H1 (cell line): ENCODE results near the gene MOV10L1. TPM values are rescaled to one million over a fixed set of nuclear protein-coding genes. Genes with fewer than 3 reads are reported as not detected.

Experiments
- CTCF ChIA-PET: fragments of 300-600 bp; sonication (Branson Sonifier 250); formaldehyde crosslinking; loops from one replicate; lab custom pipeline; 2021; ENCODE audit not compliant: partially characterized antibody; lab: Charles Lee
- POLR2A ChIA-PET: fragments of 300-600 bp; sonication (Branson Sonifier 250); formaldehyde crosslinking; loops from one replicate; lab custom pipeline; 2021; ENCODE audit warnings: inconsistent platforms; ENCODE audit not compliant: partially characterized antibody; lab: Charles Lee
- DNase-seq, 2 experiments: peaks; one replicate each; pipeline versions ENCODE4 v3.0.0 to v3.0.0-alpha.2; 2010 to 2022; ENCODE audit warnings: low spot score in 2 of 2, low read depth in 1 of 2, mixed read lengths in 1 of 2
- FAIRE-seq: peaks from 2 replicates; lab custom pipeline; 2011; peaks lifted over from hg19 to GRCh38; lab: Jason Lieb, UNC
- H2AFZ ChIP-seq: 2 replicates; pipeline ENCODE4 v1.8.1; 2012; ENCODE audit warnings: low read length, inconsistent platforms
- H2AK5ac ChIP-seq: 2 replicates; pipeline ENCODE4 v1.6.1; 2013; ENCODE audit warnings: low read depth, low read length
- H2BK120ac ChIP-seq: replicated peaks from 2 replicates; pipeline ENCODE3; 2013; ENCODE audit warnings: low read depth, low read length, inconsistent platforms
- H2BK12ac ChIP-seq: 2 replicates; pipeline ENCODE4 v1.6.1; 2013; ENCODE audit warnings: low read depth, low read length
- H2BK15ac ChIP-seq: 2 replicates; pipeline ENCODE4 v1.6.1; 2013; ENCODE audit warnings: low read length
- H2BK20ac ChIP-seq: 2 replicates; pipeline ENCODE4 v1.6.1; 2013; ENCODE audit warnings: low read length
- H2BK5ac ChIP-seq: 2 replicates; pipeline ENCODE4 v1.6.1; 2013; ENCODE audit warnings: low read depth, low read length
- H3K14ac ChIP-seq: 2 replicates; pipeline ENCODE4 v1.6.1; 2013; ENCODE audit warnings: inconsistent platforms; ENCODE audit not compliant: insufficient read length
- H3K18ac ChIP-seq: 2 replicates; pipeline ENCODE4 v1.6.1; 2013; ENCODE audit warnings: low read length; ENCODE audit errors: extremely low read depth
- H3K23ac ChIP-seq: 2 replicates; pipeline ENCODE4 v1.6.1; 2013; ENCODE audit warnings: inconsistent platforms; ENCODE audit not compliant: insufficient read length
- H3K23me2 ChIP-seq: 2 replicates; pipeline ENCODE4 v1.6.1; 2013; ENCODE audit warnings: low read depth, low read length
- H3K27ac ChIP-seq: 2 replicates; pipeline ENCODE4 v1.6.1; 2011; ENCODE audit warnings: low read depth, low read length, inconsistent platforms
- H3K27me3 ChIP-seq, 4 experiments: replicated peaks in 1 of 4; 1 replicate in 1 of 4; 2 replicates in 3 of 4; pipeline versions ENCODE4 v1.6.1 to v1.8.1; 2011 to 2013; ENCODE audit warnings: low read length in 3 of 4, mild to moderate bottlenecking in 3 of 4, inconsistent platforms in 2 of 4, mixed read lengths in 2 of 4, moderate library complexity in 1 of 4; ENCODE audit not compliant: control insufficient read depth in 3 of 4, insufficient read depth in 3 of 4; ENCODE audit errors: extremely low read depth in 1 of 4
- H3K36me3 ChIP-seq, 4 experiments: 2 replicates each; pipeline versions ENCODE4 v1.6.1 to v1.8.1; 2011 to 2013; ENCODE audit warnings: mild to moderate bottlenecking in 4 of 4, low read length in 3 of 4, moderate library complexity in 2 of 4, control low read depth in 1 of 4, inconsistent platforms in 1 of 4; ENCODE audit not compliant: insufficient read depth in 4 of 4, control insufficient read depth in 2 of 4
- H3K4ac ChIP-seq: replicated peaks from 2 replicates; pipeline ENCODE3; 2013; ENCODE audit warnings: low read length, low read depth, mixed read lengths, inconsistent platforms; ENCODE audit not compliant: insufficient read length
- H3K4me1 ChIP-seq, 4 experiments: replicated peaks in 1 of 4; 1 replicate in 1 of 4; 2 replicates in 3 of 4; pipeline versions ENCODE4 v1.6.1 to v1.8.1; 2011 to 2013; ENCODE audit warnings: low read length in 3 of 4, inconsistent platforms in 2 of 4, mixed read lengths in 1 of 4; ENCODE audit not compliant: insufficient read depth in 4 of 4, control insufficient read depth in 3 of 4
- H3K4me2 ChIP-seq, 2 experiments: 2 replicates each; pipeline versions ENCODE4 v1.6.1 to v1.8.1; 2011 to 2013; ENCODE audit warnings: low read depth in 2 of 2, low read length in 2 of 2, control low read depth in 1 of 2, inconsistent platforms in 1 of 2, mild to moderate bottlenecking in 1 of 2; ENCODE audit not compliant: insufficient read depth in 1 of 2
- H3K4me3 ChIP-seq, 4 experiments: fragments of 200-600, 300-600 bp in 1 of 4; sonication (generic), shearing (Covaris generic), sonication (Bioruptor Twin) in 1 of 4; 2 replicates each; pipeline versions ENCODE4 v1.5.1 to v1.8.1; 2011 to 2016; ENCODE audit warnings: low read length in 4 of 4, low read depth in 3 of 4, control low read depth in 2 of 4, inconsistent platforms in 2 of 4, mild to moderate bottlenecking in 2 of 4, mixed read lengths in 1 of 4, moderate library complexity in 1 of 4; ENCODE audit not compliant: insufficient read depth in 2 of 4; ENCODE audit errors: extremely low read depth in 1 of 4
- H3K56ac ChIP-seq: replicated peaks from 2 replicates; pipeline ENCODE3; 2013; ENCODE audit warnings: low read depth, mild to moderate bottlenecking, mixed read lengths, low read length, inconsistent platforms; ENCODE audit not compliant: insufficient read length
- H3K79me1 ChIP-seq: 2 replicates; pipeline ENCODE4 v1.6.1; 2013; ENCODE audit warnings: low read depth, low read length, control low read depth
- H3K79me2 ChIP-seq, 2 experiments: 2 replicates each; pipeline versions ENCODE4 v1.6.1 to v1.8.1; 2012 to 2013; ENCODE audit warnings: low read length in 2 of 2, mild to moderate bottlenecking in 2 of 2, inconsistent platforms in 1 of 2; ENCODE audit not compliant: insufficient read depth in 2 of 2, control insufficient read depth in 1 of 2
- H3K9ac ChIP-seq, 4 experiments: replicated peaks in 1 of 4; 1 replicate in 1 of 4; 2 replicates in 3 of 4; pipeline versions ENCODE4 v1.6.1 to v1.8.1; 2011 to 2013; ENCODE audit warnings: low read depth in 3 of 4, low read length in 3 of 4, control low read depth in 2 of 4, mild to moderate bottlenecking in 2 of 4, moderate library complexity in 2 of 4, inconsistent platforms in 1 of 4; ENCODE audit errors: extremely low read depth in 1 of 4
- H3K9me3 ChIP-seq, 2 experiments: 2 replicates each; pipeline versions ENCODE4 v1.6.1 to v1.8.1; 2012 to 2013; ENCODE audit warnings: mild to moderate bottlenecking in 2 of 2, moderate library complexity in 2 of 2, control low read depth in 1 of 2, inconsistent platforms in 1 of 2, low read depth in 1 of 2, low read length in 1 of 2, mixed read lengths in 1 of 2; ENCODE audit not compliant: insufficient read depth in 2 of 2
- H4K20me1 ChIP-seq, 2 experiments: replicated peaks in 1 of 2; 2 replicates each; pipeline versions ENCODE3 to v1.8.1; 2011 to 2013; ENCODE audit warnings: inconsistent platforms in 2 of 2, low read length in 2 of 2, mild to moderate bottlenecking in 1 of 2; ENCODE audit not compliant: insufficient read depth in 2 of 2, control insufficient read depth in 1 of 2
- H4K5ac ChIP-seq: 2 replicates; pipeline ENCODE4 v1.6.1; 2013; ENCODE audit warnings: low read length, low read depth, mixed read lengths, inconsistent platforms; ENCODE audit not compliant: insufficient read length
- H4K8ac ChIP-seq: 2 replicates; pipeline ENCODE4 v1.8.0; 2013; ENCODE audit warnings: mild to moderate bottlenecking, moderate library complexity, low read length, inconsistent platforms; ENCODE audit not compliant: insufficient read depth; ENCODE audit errors: extremely low read depth
- H4K91ac ChIP-seq: replicated peaks from 2 replicates; pipeline ENCODE3; 2013; ENCODE audit warnings: low read length, mixed read lengths, inconsistent platforms; ENCODE audit not compliant: insufficient read length
- ATF2 ChIP-seq: IDR thresholded peaks from 2 replicates; pipeline ENCODE4 v1.6.1; 2012; ENCODE audit warnings: low read length, inconsistent platforms
- BCL11A ChIP-seq, 2 experiments: IDR thresholded peaks; one replicate each; pipeline ENCODE4 v1.6.1; 2011; ENCODE audit warnings: low read depth in 2 of 2, low read length in 2 of 2, mild to moderate bottlenecking in 2 of 2
- CBX5 ChIP-seq: fragments of 300-800, 300-1000 bp; sonication (generic); IDR thresholded peaks from 2 replicates; pipeline ENCODE4 v1.7.1; 2016; ENCODE audit warnings: antibody characterized with exemption, low read length, low read depth
- CTBP2 ChIP-seq: IDR thresholded peaks from 2 replicates; pipeline ENCODE4 v1.7.0; 2011; ENCODE audit warnings: borderline replicate concordance, mild to moderate bottlenecking, moderate library complexity, mixed read lengths, low read length; ENCODE audit not compliant: insufficient read depth, insufficient read length
- EP300 ChIP-seq, 2 experiments: IDR thresholded peaks; 1 replicate in 1 of 2; 2 replicates in 1 of 2; pipeline ENCODE4 v1.6.1; 2011 to 2012; ENCODE audit warnings: low read depth in 2 of 2, low read length in 2 of 2, mild to moderate bottlenecking in 2 of 2, borderline replicate concordance in 1 of 2, inconsistent platforms in 1 of 2, moderate library complexity in 1 of 2
- NRF1 ChIP-seq: IDR thresholded peaks from 2 replicates; pipeline ENCODE4 v1.6.1; 2011; ENCODE audit warnings: mild to moderate bottlenecking, low read depth, low read length, improper control_type of control experiment
- POLR2A ChIP-seq, 2 experiments: IDR thresholded peaks; 1 replicate in 1 of 2; 2 replicates in 1 of 2; pipeline ENCODE4 v1.6.1; 2011; ENCODE audit warnings: low read depth in 2 of 2, low read length in 2 of 2, mild to moderate bottlenecking in 2 of 2; ENCODE audit errors: control extremely low read depth in 1 of 2
- POLR2AphosphoS5 ChIP-seq: IDR thresholded peaks from 2 replicates; pipeline ENCODE4 v1.6.1; 2011; ENCODE audit warnings: low read depth, low read length
- RXRA ChIP-seq: IDR thresholded peaks from 2 replicates; pipeline ENCODE4 v1.6.1; 2011; ENCODE audit warnings: low read depth, mild to moderate bottlenecking, low read length, moderate library complexity; ENCODE audit not compliant: insufficient read depth
- SP2 ChIP-seq: IDR thresholded peaks from 2 replicates; pipeline ENCODE4 v1.6.1; 2012; ENCODE audit warnings: mild to moderate bottlenecking, low read length, inconsistent platforms
- SRF ChIP-seq: IDR thresholded peaks from 2 replicates; pipeline ENCODE4 v1.6.1; 2011; ENCODE audit warnings: mild to moderate bottlenecking, low read depth, low read length, moderate library complexity
- TCF12 ChIP-seq: IDR thresholded peaks from 2 replicates; pipeline ENCODE4 v1.6.1; 2011; ENCODE audit warnings: low read depth, mild to moderate bottlenecking, low read length
- ZNF274 ChIP-seq: IDR thresholded peaks from 2 replicates; pipeline ENCODE4 v1.7.0; 2012; ENCODE audit warnings: low read length, borderline replicate concordance; ENCODE audit errors: extremely low read depth
- WGBS, 2 experiments: shearing (Covaris generic) in 1 of 2; methylation state at CpG; one replicate each; pipeline versions ENCODE4 v1.1.6 to v1.1.7; 2013 to 2015; ENCODE audit warnings: low lambda C conversion rate in 2 of 2, mixed read lengths in 2 of 2, inconsistent platforms in 1 of 2, low coverage in 1 of 2, missing lambda C conversion rate in 1 of 2; ENCODE audit not compliant: insufficient replicate concordance in 2 of 2, insufficient coverage in 1 of 2, insufficient read length in 1 of 2; ENCODE audit errors: extremely low coverage in 1 of 2, missing lambda C conversion rate in 1 of 2; 5-methylcytosine and 5-hydroxymethylcytosine counted together
- polyA plus RNA-seq, 7 experiments: library from polyadenylated mRNA; depleted of rRNA in 3 of 7; stranded (reverse) in 5 of 7; unstranded in 2 of 7; fragments of >200 nt in 5 of 7; fragments of 200-250 nt in 2 of 7; gene quantifications; 1 replicate in 5 of 7; 2 replicates in 1 of 7; 4 replicates in 1 of 7; pipeline versions ENCODE4 v1.2.1 to v1.2.3, GENCODE V29; 2011 to 2013; ENCODE audit warnings: missing spikeins in 2 of 7, mixed read lengths in 2 of 7
- total RNA-seq: library from RNA; stranded (reverse); fragmentation: NEBNext Ultra II Directional; extraction: Animal tissue kit (Norgen Biotek cat#: 25700); gene quantifications from 2 replicates; pipeline ENCODE4 v1.2.1, GENCODE V29; 2021

Gene MOV10L1
- total and polyA plus RNA-seq, 2 of the 8 experiments (the other 6 are each of a cell fraction or from before 2014, with no cell fraction given), result 0.32 TPM; not detected in 1

- Histone ChIP-seq H4K20me1 (peaks cover 0 to 2% of the 10 kb centered on the region in 2 experiments), H3K9ac (no peak overlapping the region), H3K27ac (no peak overlapping the region), H2BK15ac (no peak overlapping the region), H3K18ac (no peak overlapping the region), H3K36me3 (no peaks in the 10 kb centered on the region), H3K56ac (no peak overlapping the region), H3K4me3 (no peak overlapping the region), H2AK5ac (no peak overlapping the region), H4K8ac (no peak overlapping the region), H2BK20ac (no peak overlapping the region), H3K14ac (no peak overlapping the region), H3K79me2 (no peaks in the 10 kb centered on the region), H3K9me3 (no peaks in the 10 kb centered on the region), H4K91ac (no peak overlapping the region), H2BK5ac (no peak overlapping the region), H4K5ac (no peak overlapping the region), H3K79me1 (no peaks in the 10 kb centered on the region), H3K27me3 (peaks cover 0 to 8% (median under 1%) of the 10 kb centered on the region in 4 experiments; a peak in 2 of 7 replicates), H3K23me2 (no peaks in the 10 kb centered on the region), H2BK12ac (no peak overlapping the region), H3K4ac (no peak overlapping the region), H2BK120ac (no peak overlapping the region), H2AFZ (no peak overlapping the region), H3K4me2 (no peak overlapping the region), H3K4me1 (peaks cover 0 to 3% (median 0%) of the 10 kb centered on the region in 4 experiments; a peak in 2 of 7 replicates), H3K23ac (no peak overlapping the region)
- FAIRE-seq, result no peak
- CTCF ChIA-PET, result interaction anchor here (0.8 to 9.4 kb wide), 7 partner anchors 12 to 104 kb away, joined by 3 to 83 read pairs (median 4); no protein-coding TSS in a partner anchor
- DNase-seq, result no peak
- POLR2A ChIA-PET, result interaction anchor here (1.2 kb wide), 1 partner anchor 13 kb away, joined by 3 read pairs; no protein-coding TSS in a partner anchor
- WGBS, 2 experiments, result 94% methylated on average over 7 of the region's 7 CpGs; no CpG with 5 or more reads in 1 of the 2 experiments
- TF ChIP-seq CTBP2 (no peak), ATF2 (no peak), SP2 (no peak), SRF (no peak), POLR2A (IDR thresholded peaks at IDR 0.05; ENCODE audit: control extremely low read depth in 1 of 2, low read depth in 2 of 2, low read length in 2 of 2) (no peak), RXRA (no peak), CBX5 (no peak), TCF12 (no peak), ZNF274 (no peak), NRF1 (no peak), POLR2AphosphoS5 (no peak), BCL11A (IDR thresholded peaks at IDR 0.05; ENCODE audit: low read depth in 2 of 2, low read length in 2 of 2) (no peak), EP300 (IDR thresholded peaks at IDR 0.05; ENCODE audit: borderline replicate concordance in 1 of 2, low read depth in 2 of 2, low read length in 2 of 2) (no peak)
These were observed 63.9 kb downstream of the MOV10L1 start for GRCh38 chr22:50153756-50154140.
